Activated T-cell treated with anti-CD3 and anti-CD28 coated beads, Interleukin-2, amount 50 U/mL, for 4 hours (primary cell): ENCODE results near the gene SWAP70. TPM values are rescaled to one million over a fixed set of nuclear protein-coding genes. Genes with fewer than 3 reads are reported as not detected.

Experiments
- ATAC-seq, 2 donors: fragments of 200-7000 bp; cut with Tn5 transposase; one replicate each; pipeline ENCODE4 v1.10.0; 2021
- DNase-seq: peaks from one replicate; pipeline ENCODE4 v3.0.0-alpha.2; 2020
- H3K27me3 Mint-ChIP-seq: one replicate; pipeline ENCODE4 v1.8.0; 2021; ENCODE audit warnings: low read depth, mixed read lengths
- H3K36me3 Mint-ChIP-seq: one replicate; pipeline ENCODE4 v1.8.0; 2022; ENCODE audit warnings: mixed read lengths; ENCODE audit not compliant: insufficient read depth
- H3K4me1 Mint-ChIP-seq: one replicate; pipeline ENCODE4 v1.8.0; 2021; ENCODE audit warnings: low read depth, mixed read lengths
- H3K4me3 Mint-ChIP-seq: one replicate; pipeline ENCODE4 v1.8.0; 2021; ENCODE audit warnings: mild to moderate bottlenecking, moderate library complexity, mixed read lengths
- H3K9me3 Mint-ChIP-seq: one replicate; pipeline ENCODE4 v1.8.0; 2021; ENCODE audit warnings: mixed read lengths
- total RNA-seq, 3 donors: library from RNA; stranded (reverse); gene quantifications; one replicate each; pipeline ENCODE4 v1.2.1, GENCODE V29; 2021

Gene SWAP70
- total RNA-seq, 3 donors from 2014 or later, result 4.6 to 10.0 (median 6.8) TPM

DNA sequence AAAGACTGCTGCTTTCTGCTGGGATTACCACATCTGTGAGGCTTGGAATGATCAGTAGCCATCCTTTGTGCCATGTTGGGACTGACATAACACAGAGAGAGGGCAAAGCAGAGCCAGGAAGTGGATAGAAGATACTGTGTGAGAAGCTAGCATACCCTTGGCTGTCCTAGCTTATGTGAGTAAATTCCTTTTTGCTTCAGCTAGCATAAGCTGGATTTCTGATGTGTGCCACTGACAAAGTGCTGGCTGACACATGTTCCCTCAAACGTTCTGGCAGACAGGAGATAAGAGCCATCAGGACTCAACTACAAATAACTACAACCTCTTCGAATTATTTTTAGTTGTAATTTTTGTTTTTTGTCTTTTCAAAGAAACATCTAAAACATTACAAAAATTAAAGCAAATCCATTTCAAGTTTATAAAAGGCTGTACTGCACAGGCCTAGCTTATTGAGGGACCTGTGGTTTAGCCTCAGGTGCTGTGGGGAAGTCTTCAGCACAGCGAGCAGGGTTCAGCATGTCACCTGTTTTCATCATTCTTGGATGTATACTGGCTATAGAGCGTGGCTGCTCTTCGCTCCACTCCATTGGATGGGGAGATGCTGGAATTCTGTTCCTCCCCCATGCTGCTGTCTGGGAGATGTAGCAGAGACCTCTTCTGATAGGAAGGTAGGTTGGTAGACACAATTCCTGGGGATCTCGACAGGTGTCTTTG is 120.9 kb downstream of the SWAP70 start:
- no peak for ATAC-seq
- no peaks in the 10 kb centered on the region for H3K9me3 Mint-ChIP-seq
- H3K27me3 Mint-ChIP-seq, result no peaks in the 10 kb centered on the region
- DNase-seq, result no peak
- H3K4me1 Mint-ChIP-seq, result peaks cover 3% of the 10 kb centered on the region
- H3K4me3 Mint-ChIP-seq, result no peak overlapping the region
- H3K36me3 Mint-ChIP-seq, result peaks cover 26% of the 10 kb centered on the region

DNA sequence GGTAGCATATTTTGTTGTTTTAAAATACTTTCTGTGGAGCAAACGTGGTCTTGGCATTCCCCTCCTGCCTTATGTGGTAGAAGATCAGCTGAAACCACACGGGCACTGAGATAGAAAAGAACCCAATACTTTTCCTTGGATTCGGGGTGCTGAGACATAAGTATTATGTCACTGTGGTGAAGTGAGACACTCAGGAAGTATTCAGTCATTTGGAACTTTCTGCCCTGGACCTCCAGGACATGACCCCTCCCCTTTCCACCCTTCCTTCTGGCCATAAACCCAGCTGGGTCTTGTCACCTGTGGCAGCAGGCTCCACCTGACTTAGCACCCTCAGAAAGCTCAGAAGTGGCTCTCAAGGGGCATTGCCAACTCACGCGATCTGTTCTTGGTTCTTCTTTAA is 123.4 kb downstream of the SWAP70 start:
- peaks cover 3% of the 10 kb centered on the region for H3K4me1 Mint-ChIP-seq
- H3K36me3 Mint-ChIP-seq, result peaks cover 18% of the 10 kb centered on the region
- no peaks in the 10 kb centered on the region for H3K27me3 Mint-ChIP-seq
- ATAC-seq (no peak), DNase-seq (no peak)
- H3K9me3 Mint-ChIP-seq, result no peaks in the 10 kb centered on the region
- no peak overlapping the region for H3K4me3 Mint-ChIP-seq

DNA sequence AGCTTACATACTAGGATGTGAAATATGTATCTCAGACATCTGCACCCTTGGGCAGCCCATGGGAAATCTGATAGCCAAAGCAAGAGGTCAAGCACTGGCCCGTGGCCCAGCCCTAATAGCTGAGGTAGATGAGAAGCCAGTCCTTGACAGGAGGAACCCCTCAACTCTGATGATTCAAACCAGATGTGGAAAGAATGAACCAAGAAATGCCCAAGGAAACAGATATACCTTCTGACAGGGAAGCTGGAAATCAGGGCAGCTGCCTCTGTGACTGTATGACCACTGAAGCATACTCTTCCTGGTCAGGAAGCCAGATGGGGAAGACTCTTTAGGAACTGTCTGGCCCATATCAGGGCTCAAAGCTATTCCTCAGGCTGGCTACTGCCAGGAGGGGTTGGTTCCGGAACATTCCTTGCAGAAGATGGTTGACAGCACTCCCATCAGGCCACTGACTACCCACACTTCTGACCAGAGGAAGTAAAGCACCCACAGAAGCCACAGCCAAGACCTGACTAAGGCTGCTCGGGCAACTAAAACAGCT is 124.2 kb downstream of the SWAP70 start:
- peaks cover 3% of the 10 kb centered on the region for H3K4me1 Mint-ChIP-seq
- DNase-seq, result no peak
- H3K27me3 Mint-ChIP-seq, result no peaks in the 10 kb centered on the region
- H3K4me3 Mint-ChIP-seq, result no peak overlapping the region
- H3K9me3 Mint-ChIP-seq, result no peaks in the 10 kb centered on the region
- peaks cover 18% of the 10 kb centered on the region for H3K36me3 Mint-ChIP-seq
- ATAC-seq, result no peak

DNA sequence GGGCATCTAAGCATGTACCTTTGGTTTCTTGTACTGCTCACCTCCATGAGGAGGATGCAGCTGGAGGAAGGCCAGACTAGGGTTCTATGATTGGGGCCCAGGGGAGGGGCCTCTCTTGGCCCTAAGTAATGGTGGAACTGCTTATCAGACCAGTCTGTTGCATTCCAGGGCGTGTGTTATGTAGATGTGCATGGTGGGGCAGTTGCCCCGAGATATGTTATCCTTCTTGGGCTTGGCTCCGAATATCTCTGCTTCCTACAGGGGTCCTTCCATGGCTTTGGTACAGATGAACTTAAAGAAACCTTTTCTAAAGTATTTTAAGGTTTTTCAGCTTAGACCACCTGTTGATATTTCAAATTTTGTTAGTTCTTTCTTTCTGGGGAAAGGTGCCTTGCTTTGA is 126.0 kb downstream of the SWAP70 start:
- DNase-seq (no peak), ATAC-seq (no peak)
- Mint-ChIP-seq H3K27me3 (no peaks in the 10 kb centered on the region), H3K9me3 (no peaks in the 10 kb centered on the region), H3K36me3 (peaks cover 19% of the 10 kb centered on the region), H3K4me1 (peaks cover 3% of the 10 kb centered on the region), H3K4me3 (no peak overlapping the region)

DNA sequence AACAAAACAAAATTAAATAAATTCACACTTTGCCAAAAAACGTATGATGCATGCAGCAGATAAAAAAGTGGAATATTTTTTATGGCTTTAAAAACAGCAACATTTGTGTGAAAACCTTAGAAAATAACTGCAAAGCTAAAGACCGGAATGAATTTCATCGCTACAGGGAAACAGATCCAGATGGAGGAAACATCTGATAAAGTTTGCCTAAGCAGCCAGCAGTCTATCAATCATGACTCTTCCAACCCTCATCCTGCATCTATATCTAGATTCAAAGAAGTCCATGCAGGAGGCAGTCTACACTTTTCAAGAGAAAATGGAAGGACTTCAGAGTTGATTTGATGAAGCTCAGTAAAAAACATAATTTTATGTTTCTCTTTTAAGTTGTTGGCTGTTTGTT is 126.8 kb downstream of the SWAP70 start:
- DNase-seq (no peak), ATAC-seq (no peak)
- peaks cover 3% of the 10 kb centered on the region for H3K4me1 Mint-ChIP-seq
- peaks cover 19% of the 10 kb centered on the region for H3K36me3 Mint-ChIP-seq
- H3K9me3 Mint-ChIP-seq, result no peaks in the 10 kb centered on the region
- H3K4me3 Mint-ChIP-seq, result no peak overlapping the region
- no peaks in the 10 kb centered on the region for H3K27me3 Mint-ChIP-seq

DNA sequence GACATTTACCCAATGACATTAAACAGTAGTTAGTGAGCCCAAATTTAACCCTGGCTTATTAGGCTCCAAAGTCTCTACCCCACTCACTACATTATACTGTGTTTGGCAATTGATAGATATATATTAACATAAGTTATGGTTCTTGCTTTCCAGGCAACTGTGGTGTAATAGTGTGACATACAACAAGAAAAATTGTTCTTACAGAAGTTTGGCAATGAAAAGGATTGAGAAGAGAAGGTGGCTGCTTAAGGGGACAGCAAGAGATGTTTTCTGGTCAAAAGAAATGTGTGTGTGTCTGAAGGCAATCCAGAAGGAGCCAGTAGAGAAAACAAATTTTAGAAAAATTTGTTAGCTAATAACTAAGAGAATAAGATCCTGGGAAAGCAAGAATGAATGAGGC is 132.4 kb downstream of the SWAP70 start:
- DNase-seq, result no peak
- Mint-ChIP-seq H3K27me3 (no peaks in the 10 kb centered on the region), H3K36me3 (peaks cover 5% of the 10 kb centered on the region), H3K4me3 (no peak overlapping the region), H3K4me1 (no peaks in the 10 kb centered on the region), H3K9me3 (no peaks in the 10 kb centered on the region)
- ATAC-seq, result no peak

DNA sequence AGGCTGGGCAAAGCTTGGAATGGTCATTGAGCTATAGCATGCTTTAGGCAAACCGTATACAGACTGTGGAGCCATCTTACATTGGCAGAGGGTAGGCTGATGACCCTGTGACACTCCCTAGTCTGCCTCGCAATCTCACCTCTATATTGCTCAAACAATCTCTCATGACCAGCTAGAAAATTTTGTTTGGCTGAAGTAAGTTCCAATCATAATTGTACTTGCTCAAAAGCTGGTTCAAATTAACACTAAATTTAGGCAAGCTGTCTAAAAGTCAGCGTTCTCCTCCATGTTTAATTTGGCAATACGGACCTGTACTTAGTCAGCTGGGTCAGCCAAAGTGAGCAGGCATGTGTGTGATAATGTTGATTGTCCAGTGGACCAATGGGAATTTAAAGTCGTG is 133.0 kb downstream of the SWAP70 start:
- H3K27me3 Mint-ChIP-seq, result no peaks in the 10 kb centered on the region
- no peak overlapping the region for H3K4me3 Mint-ChIP-seq
- H3K4me1 Mint-ChIP-seq, result no peaks in the 10 kb centered on the region
- H3K36me3 Mint-ChIP-seq, result peaks cover 5% of the 10 kb centered on the region
- H3K9me3 Mint-ChIP-seq, result no peaks in the 10 kb centered on the region
- ATAC-seq, result no peak
- no peak for DNase-seq

DNA sequence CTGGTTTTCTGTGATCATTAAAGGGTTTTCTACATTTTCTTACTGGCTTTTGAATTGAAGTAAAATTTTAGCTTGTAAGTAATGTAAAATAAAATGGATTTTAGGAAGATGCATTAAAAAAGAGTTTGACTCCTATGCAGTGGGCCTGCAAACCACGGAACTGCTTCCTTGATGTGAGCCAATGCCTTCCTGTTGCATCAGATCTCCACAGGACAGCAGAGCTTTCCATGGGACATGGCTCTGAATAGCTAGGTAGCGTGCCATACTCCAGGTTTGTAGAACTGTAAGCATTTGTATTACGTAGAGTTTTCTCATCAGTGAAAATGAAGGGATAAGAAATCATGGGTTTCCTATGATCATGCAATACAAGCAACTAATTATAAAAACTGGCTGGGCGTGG is 133.4 kb downstream of the SWAP70 start:
- DNase-seq, result no peak
- H3K27me3 Mint-ChIP-seq, result no peaks in the 10 kb centered on the region
- ATAC-seq, result no peak
- no peak overlapping the region for H3K4me3 Mint-ChIP-seq
- no peaks in the 10 kb centered on the region for H3K9me3 Mint-ChIP-seq
- peaks cover 5% of the 10 kb centered on the region for H3K36me3 Mint-ChIP-seq
- H3K4me1 Mint-ChIP-seq, result no peaks in the 10 kb centered on the region

DNA sequence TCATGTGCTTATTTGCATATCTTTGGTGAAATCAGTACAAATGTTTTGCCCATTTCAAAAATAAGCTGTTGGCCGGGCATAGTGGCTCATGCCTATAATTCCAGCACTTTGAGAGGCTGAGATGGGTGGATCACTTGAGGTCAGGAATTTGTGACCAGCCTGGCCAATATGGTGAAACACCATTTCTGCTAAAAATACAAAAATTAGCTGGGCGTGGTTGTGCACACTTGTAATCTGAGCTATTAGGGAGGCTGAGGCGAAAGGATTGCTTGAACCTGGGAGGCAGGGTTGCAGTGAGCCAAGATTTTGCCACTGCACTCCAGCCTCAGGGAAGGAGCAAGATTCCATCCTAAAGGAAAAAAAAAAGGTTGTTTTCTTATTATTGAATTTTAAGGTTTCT is 136.0 kb downstream of the SWAP70 start:
- no peak for DNase-seq
- Mint-ChIP-seq H3K4me3 (no peak overlapping the region), H3K27me3 (no peaks in the 10 kb centered on the region), H3K9me3 (no peaks in the 10 kb centered on the region), H3K4me1 (no peaks in the 10 kb centered on the region), H3K36me3 (peaks cover 3% of the 10 kb centered on the region)
- no peak for ATAC-seq

DNA sequence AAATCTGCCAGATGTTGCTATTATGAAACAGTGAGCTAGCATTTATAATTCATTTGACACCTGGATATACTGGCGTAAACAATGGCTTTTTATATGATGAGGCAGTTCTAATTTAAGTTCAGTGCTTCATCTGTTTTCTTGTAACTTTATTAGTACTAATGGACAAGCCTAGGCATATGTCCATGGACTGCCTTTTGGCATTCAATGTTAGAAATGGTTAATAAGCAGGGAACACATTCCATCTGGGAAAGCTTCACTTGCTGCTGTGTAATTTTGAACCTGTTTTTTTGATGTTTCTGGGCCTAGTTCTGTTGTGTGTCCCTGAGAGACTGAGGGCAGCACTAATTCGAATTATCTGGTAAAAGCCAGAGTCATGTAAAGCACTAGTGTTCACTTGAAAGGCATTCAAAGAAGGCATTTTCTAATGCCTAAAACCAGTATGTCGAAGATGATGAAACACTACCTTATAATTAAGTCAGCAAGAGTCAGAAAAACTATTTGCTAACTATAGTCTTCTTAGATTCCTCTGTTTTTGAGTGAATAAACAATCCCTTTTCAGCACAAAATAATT is 138.5 kb downstream of the SWAP70 start:
- Mint-ChIP-seq H3K4me3 (no peak overlapping the region), H3K4me1 (no peaks in the 10 kb centered on the region), H3K27me3 (no peaks in the 10 kb centered on the region), H3K9me3 (no peaks in the 10 kb centered on the region), H3K36me3 (peaks cover 8% of the 10 kb centered on the region)
- DNase-seq, result no peak
- ATAC-seq, result no peak

Other genes starting within 250 kb of the SWAP70 start
- 10 to 100 TPM; 26.5 to 35.2 (median 29.7) TPM for gene ZNF143, start 203.1 kb upstream of the SWAP70 start, total RNA-seq
- 10 to 100 TPM; 36.8 to 39.8 (median 38.0) TPM for gene WEE1, start 90.4 kb upstream of the SWAP70 start, total RNA-seq